Hepatocyte (in vitro differentiated cells): ENCODE data around the gene SMARCC2. TPM values are rescaled to one million over a fixed set of nuclear protein-coding genes. Genes with fewer than 3 reads are reported as not detected.
"Not testable (repeated sequence)": the region's sequence is repeated elsewhere in the genome, so short reads cannot be mapped to it uniquely, and the experiment has no call there.

Experiments
- DNase-seq: peaks from one replicate; pipeline ENCODE4 v3.0.0-alpha.2; 2016; ENCODE audit warnings: low spot score
- H2AFZ ChIP-seq: fragments of 200-600 bp; sonication (generic); 2 replicates; pipeline ENCODE4 v1.6.0; 2016; ENCODE audit warnings: antibody characterized with exemption, mild to moderate bottlenecking
- H3K27ac ChIP-seq: fragments of 200-600 bp; sonication (generic); 2 replicates; pipeline ENCODE4 v1.5.1; 2016; ENCODE audit warnings: mild to moderate bottlenecking
- H3K27me3 ChIP-seq: fragments of 200-600 bp; sonication (generic); 2 replicates; pipeline ENCODE4 v1.6.1; 2016
- H3K36me3 ChIP-seq: fragments of 200-600 bp; sonication (generic); replicated peaks from 2 replicates; pipeline ENCODE4 v1.5.1; 2016; ENCODE audit warnings: low read depth; ENCODE audit not compliant: insufficient read depth
- H3K4me1 ChIP-seq: fragments of 200-600 bp; sonication (generic); 2 replicates; pipeline ENCODE4 v1.5.1; 2016; ENCODE audit warnings: mild to moderate bottlenecking, moderate library complexity; ENCODE audit not compliant: insufficient read depth
- H3K4me2 ChIP-seq: fragments of 200-600 bp; sonication (generic); 2 replicates; pipeline ENCODE4 v1.6.0; 2016
- H3K4me3 ChIP-seq: fragments of 200-600 bp; sonication (generic); 2 replicates; pipeline ENCODE4 v1.5.1; 2016; ENCODE audit warnings: mild to moderate bottlenecking
- H3K79me2 ChIP-seq: fragments of 200-600 bp; sonication (generic); 2 replicates; pipeline ENCODE4 v1.6.0; 2017; ENCODE audit warnings: mild to moderate bottlenecking
- H3K9me2 ChIP-seq: fragments of 200-600 bp; sonication (generic); replicated peaks from 2 replicates; pipeline ENCODE4 v1.6.0; 2017; ENCODE audit warnings: mild to moderate bottlenecking; ENCODE audit not compliant: insufficient read depth
- H3K9me3 ChIP-seq: fragments of 200-600 bp; sonication (generic); 2 replicates; pipeline ENCODE4 v1.5.1; 2016; ENCODE audit warnings: low read depth, mild to moderate bottlenecking
- H4K20me1 ChIP-seq: fragments of 200-600 bp; sonication (generic); 2 replicates; pipeline ENCODE4 v1.6.0; 2016; ENCODE audit warnings: mild to moderate bottlenecking; ENCODE audit not compliant: insufficient read depth, poor library complexity, severe bottlenecking
- EZH2 ChIP-seq: fragments of 200-600 bp; sonication (generic); IDR thresholded peaks from 2 replicates; pipeline ENCODE4 v1.6.1; 2016; ENCODE audit warnings: antibody characterized with exemption, mild to moderate bottlenecking, borderline replicate concordance
- EZH2phosphoT487 ChIP-seq: fragments of 200-600 bp; sonication (generic); IDR thresholded peaks from one replicate; pipeline ENCODE4 v1.6.1; 2018; ENCODE audit warnings: antibody characterized with exemption, mild to moderate bottlenecking, low read depth, moderate library complexity; ENCODE audit not compliant: unreplicated experiment, severe bottlenecking
- WGBS: methylation state at CpG from one replicate; pipeline ENCODE4 v1.1.6; 2016; ENCODE audit warnings: low lambda C conversion rate; ENCODE audit errors: missing lambda C conversion rate; 5-methylcytosine and 5-hydroxymethylcytosine counted together
- polyA plus RNA-seq: library from polyadenylated mRNA; unstranded; fragments of >200 nt; fragmentation: Nextera tagmentation; extraction: Ambion mirVana; gene quantifications from 2 replicates; pipeline ENCODE4 v1.2.1, GENCODE V29; 2016
- total RNA-seq: library from RNA; depleted of rRNA; stranded (reverse); fragments of >200 nt; gene quantifications from 2 replicates; pipeline ENCODE4 v1.2.3, GENCODE V29; 2014
- TF ChIP-seq, protein P1 (sequence below): fragments of 200-600 bp; sonication (generic); IDR thresholded peaks from 2 replicates; pipeline ENCODE4 v1.5.1; 2016; ENCODE audit warnings: antibody characterized with exemption, mild to moderate bottlenecking; ENCODE audit not compliant: poor library complexity

SMARCC2 gene
- total and polyA plus RNA-seq, 2 experiments from 2014 or later = 34.8 to 68.6 TPM

DNA sequence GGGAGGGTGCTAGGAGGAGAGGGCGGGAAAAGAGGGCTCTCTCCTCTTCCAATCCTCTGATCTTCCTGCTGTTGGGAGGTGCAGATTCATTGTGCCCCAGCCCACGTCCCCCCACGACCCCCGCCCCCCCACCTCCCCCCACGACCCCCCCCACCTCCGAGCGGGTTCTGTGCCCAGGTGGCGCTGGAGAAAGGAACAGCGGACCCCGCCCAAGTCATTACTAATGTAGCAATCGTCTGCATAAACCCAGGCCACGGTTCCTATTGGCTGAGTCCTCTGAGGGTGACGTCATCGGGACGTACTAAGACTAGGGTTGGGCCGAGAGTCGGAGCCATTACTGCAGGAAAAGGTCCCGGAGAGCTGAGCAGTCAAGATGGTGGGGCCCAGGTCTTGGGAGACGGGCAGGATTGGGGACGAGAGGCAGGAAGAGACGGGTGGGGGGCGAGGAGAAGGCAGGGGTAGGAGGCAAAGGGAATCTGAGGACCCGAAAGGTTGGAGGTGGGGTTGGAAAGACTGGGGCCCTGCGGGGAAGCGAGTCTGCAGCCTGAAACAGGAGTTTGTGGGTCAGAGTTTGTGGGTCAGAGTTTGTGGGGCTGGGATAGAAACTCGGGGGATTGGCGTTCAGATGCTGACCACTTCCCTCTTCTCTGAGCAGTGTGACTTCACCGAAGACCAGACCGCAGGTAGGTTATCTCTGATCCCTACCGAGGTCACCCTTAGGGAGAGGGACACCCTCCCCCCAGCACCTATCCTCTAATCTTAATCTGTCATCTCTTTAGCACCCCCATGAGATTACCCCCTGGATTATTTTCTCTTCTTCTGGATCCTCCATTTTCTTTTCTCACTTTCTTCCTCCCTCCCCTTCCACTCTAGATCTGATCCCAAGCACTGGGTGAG, 31.0 kb downstream of the SMARCC2 start, which contains the start of gene MYL6:
Gene MYL6, plus strand, starts transcription at position 331 of the 897 bp plus-strand sequence. Its CDS starts 43 bp downstream, at position 374.
- peaks cover 34% of the 10 kb centered on the region for H3K4me1 ChIP-seq
- H3K36me3 ChIP-seq = no peaks in the 10 kb centered on the region
- no peaks in the 10 kb centered on the region for H3K9me3 ChIP-seq
- H3K4me2 ChIP-seq = peak within 1 kb of the TSS; percentile 88
- peak within 1 kb of the TSS; percentile 39 for H2AFZ ChIP-seq
- WGBS = 1% methylated on average over 24 of the region's 30 CpGs
- H3K79me2 ChIP-seq = peaks cover 43% of the 10 kb centered on the region
- H3K4me3 ChIP-seq = peak within 1 kb of the TSS; percentile 81
- H3K27ac ChIP-seq = peak within 1 kb of the TSS; percentile 99
- no peaks in the 10 kb centered on the region for H3K27me3 ChIP-seq
- peak; percentile 100 for DNase-seq
- H4K20me1 ChIP-seq = peaks cover 29% of the 10 kb centered on the region
- H3K9me2 ChIP-seq = no peaks in the 10 kb centered on the region
- TF ChIP-seq EZH2phosphoT487 (no peak), EZH2 (no peak)
- TF ChIP-seq, protein P1, sequence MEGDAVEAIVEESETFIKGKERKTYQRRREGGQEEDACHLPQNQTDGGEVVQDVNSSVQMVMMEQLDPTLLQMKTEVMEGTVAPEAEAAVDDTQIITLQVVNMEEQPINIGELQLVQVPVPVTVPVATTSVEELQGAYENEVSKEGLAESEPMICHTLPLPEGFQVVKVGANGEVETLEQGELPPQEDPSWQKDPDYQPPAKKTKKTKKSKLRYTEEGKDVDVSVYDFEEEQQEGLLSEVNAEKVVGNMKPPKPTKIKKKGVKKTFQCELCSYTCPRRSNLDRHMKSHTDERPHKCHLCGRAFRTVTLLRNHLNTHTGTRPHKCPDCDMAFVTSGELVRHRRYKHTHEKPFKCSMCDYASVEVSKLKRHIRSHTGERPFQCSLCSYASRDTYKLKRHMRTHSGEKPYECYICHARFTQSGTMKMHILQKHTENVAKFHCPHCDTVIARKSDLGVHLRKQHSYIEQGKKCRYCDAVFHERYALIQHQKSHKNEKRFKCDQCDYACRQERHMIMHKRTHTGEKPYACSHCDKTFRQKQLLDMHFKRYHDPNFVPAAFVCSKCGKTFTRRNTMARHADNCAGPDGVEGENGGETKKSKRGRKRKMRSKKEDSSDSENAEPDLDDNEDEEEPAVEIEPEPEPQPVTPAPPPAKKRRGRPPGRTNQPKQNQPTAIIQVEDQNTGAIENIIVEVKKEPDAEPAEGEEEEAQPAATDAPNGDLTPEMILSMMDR = no peak

DNA sequence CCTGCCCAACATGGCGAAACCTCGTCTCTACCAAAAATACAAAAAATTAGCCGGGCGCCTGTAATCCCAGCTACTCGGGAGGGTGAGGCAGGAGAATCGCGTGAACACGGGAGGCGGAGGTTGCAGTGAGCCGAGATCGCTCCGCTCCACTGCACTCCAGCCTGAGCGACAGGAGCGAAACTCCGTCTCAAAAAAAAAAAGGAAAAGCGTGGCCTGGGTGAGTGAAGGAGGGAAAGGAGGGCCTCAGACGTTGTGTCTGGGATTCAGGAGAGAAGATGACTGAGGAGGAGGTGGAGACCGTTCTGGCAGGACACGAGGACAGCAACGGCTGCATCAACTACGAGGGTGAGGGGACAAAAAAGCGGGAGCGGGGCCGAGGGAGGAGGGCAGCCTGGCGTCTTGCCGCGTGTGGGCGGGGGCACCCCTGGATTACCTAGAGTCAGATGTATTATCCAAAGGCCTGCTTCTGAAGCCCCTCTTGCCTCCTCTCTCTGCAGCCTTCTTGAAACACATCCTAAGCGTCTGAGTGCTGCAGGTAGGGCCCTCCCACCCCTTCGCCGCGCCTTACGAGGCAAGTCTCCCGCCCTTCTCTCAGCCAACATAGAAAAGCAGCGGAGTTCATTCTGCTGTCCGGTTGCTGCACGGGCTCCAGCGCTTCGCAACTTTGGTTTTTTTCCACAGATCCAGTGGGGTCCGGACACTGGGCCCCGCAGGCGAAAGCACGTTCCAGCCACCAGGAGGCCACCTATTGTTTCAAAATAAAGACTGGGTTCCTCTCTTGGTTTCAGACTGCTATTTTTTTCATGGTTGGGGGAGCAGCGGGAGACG, 31.9 kb downstream of the SMARCC2 start:
- Histone ChIP-seq H3K27ac (peak overlapping the region; percentile 99), H3K36me3 (no peaks in the 10 kb centered on the region), H4K20me1 (peaks cover 28% of the 10 kb centered on the region), H3K9me2 (no peaks in the 10 kb centered on the region), H3K4me1 (peaks cover 38% of the 10 kb centered on the region), H3K9me3 (no peaks in the 10 kb centered on the region), H3K27me3 (no peaks in the 10 kb centered on the region), H2AFZ (peak overlapping the region; percentile 39), H3K4me3 (peak overlapping the region; percentile 11), H3K79me2 (peaks cover 50% of the 10 kb centered on the region), H3K4me2 (peak overlapping the region; percentile 88)
- no peak for TF ChIP-seq EZH2
- TF ChIP-seq, protein P1 = peak; percentile 72
- TF ChIP-seq EZH2phosphoT487 = no peak
- DNase-seq = peak; percentile 87
- WGBS = 15% methylated on average over 39 of the region's 45 CpGs

DNA sequence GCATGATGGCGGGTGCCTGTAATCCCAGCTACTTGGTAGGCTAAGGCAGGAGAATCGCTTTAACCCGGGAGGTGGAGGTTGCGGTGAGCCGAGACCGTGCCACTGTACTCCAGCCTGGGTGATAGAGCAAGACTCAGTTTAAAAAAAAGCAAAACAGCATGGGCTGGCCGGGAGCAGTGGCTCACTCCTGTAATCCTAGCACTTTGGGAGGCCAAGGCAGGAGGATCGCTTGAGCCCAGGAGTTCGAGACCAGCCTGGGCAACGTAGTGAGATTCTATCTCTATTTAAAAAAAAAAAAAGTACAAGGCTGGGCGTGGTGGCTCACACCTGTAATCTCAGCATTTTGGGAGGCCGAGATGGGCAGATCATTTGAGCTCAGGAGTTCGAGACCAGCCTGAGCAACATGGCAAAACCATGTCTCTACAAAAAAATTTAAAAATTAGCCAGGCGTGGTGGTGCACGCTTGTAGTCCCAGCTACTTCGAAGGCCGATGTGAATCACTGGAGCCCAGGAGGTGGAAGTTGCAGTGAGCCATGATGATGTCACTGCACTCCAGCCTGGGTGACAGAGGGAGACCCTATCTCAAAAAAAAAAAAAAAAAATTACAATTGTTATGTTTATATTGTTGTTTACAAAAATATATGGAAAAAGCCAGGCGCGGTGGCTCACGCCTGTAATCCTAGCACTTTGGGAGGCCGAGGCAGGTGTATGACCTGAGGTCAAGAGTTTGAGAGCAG, 32.7 kb downstream of the SMARCC2 start:
- not testable (repeated sequence) for H3K9me2 ChIP-seq, H3K9me3 ChIP-seq, DNase-seq, H3K27me3 ChIP-seq, H3K36me3 ChIP-seq
- Histone ChIP-seq H3K4me1 (peaks cover 38% of the 10 kb centered on the region), H3K4me2 (peak overlapping the region; percentile 88), H3K79me2 (peaks cover 50% of the 10 kb centered on the region), H3K4me3 (peak overlapping the region; percentile 11), H3K27ac (peak overlapping the region; percentile 99), H2AFZ (peak overlapping the region; percentile 39), H4K20me1 (peaks cover 25% of the 10 kb centered on the region)
- WGBS = 92% methylated on average over 21 of the region's 21 CpGs
